H9 (cell line): Measurements from ENCODE around the gene RTL9. TPM values are rescaled to one million over a fixed set of nuclear protein-coding genes. Genes with fewer than 3 reads are reported as not detected.

Source experiments
- DNase-seq: peaks from one replicate; pipeline ENCODE4 v3.0.0-alpha.2; 2017
- H2AFZ ChIP-seq: one replicate; pipeline ENCODE4 v1.6.1; 2013; ENCODE audit warnings: mild to moderate bottlenecking, low read length, control low read depth, moderate library complexity
- H2AK5ac ChIP-seq: 2 replicates; pipeline ENCODE4 v1.6.1; 2013; ENCODE audit warnings: low read length, control low read depth, mixed read lengths; ENCODE audit not compliant: insufficient read length
- H2BK120ac ChIP-seq: one replicate; pipeline ENCODE4 v1.6.1; 2013; ENCODE audit warnings: low read depth, mild to moderate bottlenecking, low read length, control low read depth, inconsistent platforms; ENCODE audit not compliant: poor library complexity, severe bottlenecking
- H2BK12ac ChIP-seq: 2 replicates; pipeline ENCODE4 v1.6.1; 2013; ENCODE audit warnings: low read length, control low read depth, mixed read lengths, low read depth; ENCODE audit not compliant: insufficient read length
- H2BK15ac ChIP-seq: 2 replicates; pipeline ENCODE4 v1.6.1; 2013; ENCODE audit warnings: low read depth, low read length, control low read depth
- H2BK20ac ChIP-seq: one replicate; pipeline ENCODE4 v1.6.1; 2013; ENCODE audit warnings: low read depth, mild to moderate bottlenecking, low read length, control low read depth, inconsistent platforms; ENCODE audit not compliant: poor library complexity, severe bottlenecking
- H2BK5ac ChIP-seq: 2 replicates; pipeline ENCODE4 v1.6.1; 2013; ENCODE audit warnings: low read length, control low read depth, mixed read lengths; ENCODE audit not compliant: insufficient read length
- H3K14ac ChIP-seq: 2 replicates; pipeline ENCODE4 v1.6.1; 2013; ENCODE audit warnings: low read length, control low read depth; ENCODE audit not compliant: insufficient read depth
- H3K18ac ChIP-seq: 2 replicates; pipeline ENCODE4 v1.6.1; 2013; ENCODE audit warnings: low read depth, mild to moderate bottlenecking, mixed read lengths, low read length, control low read depth; ENCODE audit not compliant: insufficient read length
- H3K23ac ChIP-seq: 2 replicates; pipeline ENCODE4 v1.6.1; 2013; ENCODE audit warnings: low read length, control low read depth, mixed read lengths, low read depth; ENCODE audit not compliant: insufficient read length
- H3K23me2 ChIP-seq: 2 replicates; pipeline ENCODE4 v1.6.1; 2013; ENCODE audit warnings: low read depth, mild to moderate bottlenecking, mixed read lengths, low read length, control low read depth; ENCODE audit not compliant: insufficient read length, poor library complexity, severe bottlenecking
- H3K27ac ChIP-seq: 2 replicates; pipeline ENCODE4 v1.5.1; 2013; ENCODE audit warnings: low read length, control low read depth, mixed read lengths, low read depth; ENCODE audit not compliant: insufficient read length
- H3K27me3 ChIP-seq: 2 replicates; pipeline ENCODE4 v1.6.1; 2013; ENCODE audit warnings: low read length, control low read depth, inconsistent platforms; ENCODE audit not compliant: insufficient read depth
- H3K4ac ChIP-seq: 2 replicates; pipeline ENCODE4 v1.6.1; 2013; ENCODE audit warnings: low read depth, mild to moderate bottlenecking, control low read depth, inconsistent platforms, low read length, moderate library complexity
- H3K4me1 ChIP-seq: 2 replicates; pipeline ENCODE4 v1.6.1; 2013; ENCODE audit warnings: low read length, control low read depth, inconsistent platforms; ENCODE audit not compliant: insufficient read depth
- H3K4me2 ChIP-seq: 2 replicates; pipeline ENCODE4 v1.6.1; 2013; ENCODE audit warnings: low read length, control low read depth, mixed read lengths; ENCODE audit not compliant: insufficient read length, insufficient read depth
- H3K56ac ChIP-seq: 2 replicates; pipeline ENCODE4 v1.6.1; 2013; ENCODE audit warnings: low read depth, mild to moderate bottlenecking, mixed read lengths, low read length, control low read depth; ENCODE audit not compliant: insufficient read length
- H3K79me1 ChIP-seq: 2 replicates; pipeline ENCODE4 v1.6.1; 2013; ENCODE audit warnings: low read depth, mild to moderate bottlenecking, moderate library complexity, low read length, control low read depth, inconsistent platforms; ENCODE audit not compliant: insufficient read depth, poor library complexity, severe bottlenecking
- H3K79me2 ChIP-seq: 2 replicates; pipeline ENCODE4 v1.6.1; 2013; ENCODE audit warnings: low read length, control low read depth, inconsistent platforms; ENCODE audit not compliant: insufficient read depth
- H3K9ac ChIP-seq: 2 replicates; pipeline ENCODE4 v1.6.1; 2013; ENCODE audit warnings: low read length, control low read depth, mixed read lengths; ENCODE audit not compliant: insufficient read length; ENCODE audit errors: extremely low read depth
- H3K9me3 ChIP-seq: one replicate; pipeline ENCODE4 v1.6.1; 2013; ENCODE audit warnings: low read depth, low read length, inconsistent platforms; ENCODE audit not compliant: control insufficient read depth
- H3T11ph ChIP-seq: one replicate; pipeline ENCODE4 v1.6.1; 2013; ENCODE audit warnings: mild to moderate bottlenecking, low read length, control low read depth, inconsistent platforms
- H4K20me1 ChIP-seq: one replicate; pipeline ENCODE4 v1.6.1; 2013; ENCODE audit not compliant: control insufficient read depth, insufficient read length, insufficient read depth
- H4K5ac ChIP-seq: 2 replicates; pipeline ENCODE4 v1.6.1; 2013; ENCODE audit warnings: low read depth, mild to moderate bottlenecking, mixed read lengths, low read length, control low read depth; ENCODE audit not compliant: insufficient read length
- H4K8ac ChIP-seq: replicated peaks from 2 replicates; pipeline ENCODE4 v1.6.1; 2013; ENCODE audit warnings: low read length, control low read depth, mixed read lengths, low read depth; ENCODE audit not compliant: insufficient read length
- H4K91ac ChIP-seq: 2 replicates; pipeline ENCODE4 v1.6.1; 2013; ENCODE audit warnings: low read depth, mild to moderate bottlenecking, moderate library complexity, mixed read lengths, low read length, control low read depth; ENCODE audit not compliant: insufficient read length
- H3K27ac Mint-ChIP-seq, 3 experiments: 2 replicates in 2 of 3; 3 replicates in 1 of 3; pipeline ENCODE4 v1.8.0; 2020 to 2021; ENCODE audit warnings: mixed read lengths in 3 of 3, mild to moderate bottlenecking in 1 of 3, moderate library complexity in 1 of 3
- H3K27me3 Mint-ChIP-seq: 2 replicates; pipeline ENCODE4 v1.8.0; 2021; ENCODE audit warnings: low read depth, mild to moderate bottlenecking, moderate library complexity, mixed read lengths
- H3K36me3 Mint-ChIP-seq, 3 experiments: 2 replicates in 2 of 3; 3 replicates in 1 of 3; pipeline ENCODE4 v1.8.0; 2020 to 2021; ENCODE audit warnings: low read depth in 3 of 3, mixed read lengths in 3 of 3; ENCODE audit not compliant: insufficient read depth in 1 of 3
- H3K4me1 Mint-ChIP-seq, 2 experiments: 2 replicates each; pipeline ENCODE4 v1.8.0; 2020; ENCODE audit warnings: mixed read lengths in 2 of 2
- H3K4me3 Mint-ChIP-seq, 2 experiments: 2 replicates in 1 of 2; 3 replicates in 1 of 2; pipeline ENCODE4 v1.8.0; 2020 to 2021; ENCODE audit warnings: mild to moderate bottlenecking in 2 of 2, mixed read lengths in 2 of 2, moderate library complexity in 1 of 2
- H3K9me3 Mint-ChIP-seq, 2 experiments: 2 replicates in 1 of 2; 3 replicates in 1 of 2; pipeline ENCODE4 v1.8.0; 2020; ENCODE audit warnings: mild to moderate bottlenecking in 2 of 2, mixed read lengths in 2 of 2, moderate library complexity in 1 of 2
- CTCF ChIP-seq: fragments of 200-600 bp; sonication (generic); conservative IDR thresholded peaks from 3 replicates; pipeline ENCODE4 v1.8.0; 2021; ENCODE audit warnings: antibody characterized with exemption, mild to moderate bottlenecking
- WGBS: extraction: QIAGEN DNeasy Blood & Tissue Kit; methylation state at CpG from one replicate; pipeline ENCODE4 v1.1.7; 2013; ENCODE audit warnings: missing lambda C conversion rate, low lambda C conversion rate, mixed read lengths; ENCODE audit not compliant: insufficient read length; ENCODE audit errors: extremely low coverage; 5-methylcytosine and 5-hydroxymethylcytosine counted together
- total RNA-seq: library from RNA; stranded (reverse); gene quantifications from 2 replicates; pipeline ENCODE4 v1.2.1, GENCODE V29; 2021

The RTL9 gene
- total RNA-seq, 1 experiment from 2014 or later, result 0.13 TPM

- Histone ChIP-seq H3K23ac (no peak overlapping the region), H3K79me1 (no peaks in the 10 kb centered on the region), H3K27ac (no peak overlapping the region), H3K23me2 (peaks cover 10% of the 10 kb centered on the region), H2AFZ (no peak overlapping the region), H3K56ac (no peak overlapping the region), H2BK5ac (no peak overlapping the region), H3K4ac (no peak overlapping the region; the same call in 1 of the 2 replicates), H3K27me3 (no peaks in the 10 kb centered on the region), H2BK12ac (no peak overlapping the region), H3K4me2 (no peak overlapping the region), H4K8ac (no peak overlapping the region), H3K4me1 (peaks cover 2% of the 10 kb centered on the region; the same call in 1 of the 2 replicates), H3K14ac (no peak overlapping the region), H3T11ph (no peak overlapping the region), H2AK5ac (no peak overlapping the region), H3K18ac (no peak overlapping the region), H3K79me2 (no peaks in the 10 kb centered on the region; the same call in 1 of the 2 replicates), H3K9ac (no peak overlapping the region), H3K9me3 (no peaks in the 10 kb centered on the region), H2BK20ac (no peak overlapping the region), H4K20me1 (no peaks in the 10 kb centered on the region), H2BK120ac (no peak overlapping the region), H4K5ac (no peak overlapping the region), H2BK15ac (no peak overlapping the region), H4K91ac (no peak overlapping the region)
- H3K4me1 Mint-ChIP-seq, result peaks cover 50 to 57% of the 10 kb centered on the region in 2 experiments
- no CpG with 5 or more reads among the region's 3 CpGs for WGBS
- H3K4me3 Mint-ChIP-seq, result no peak overlapping the region
- TF ChIP-seq CTCF, result no peak
- peak overlapping the region in 2 of 3 experiments; percentile 49 to 57; a peak in 3 of 7 replicates for H3K27ac Mint-ChIP-seq
- no peaks in the 10 kb centered on the region for H3K27me3 Mint-ChIP-seq
- no peaks in the 10 kb centered on the region for H3K36me3 Mint-ChIP-seq
- no peak for DNase-seq
- peaks cover 0 to 2% of the 10 kb centered on the region in 2 experiments; a peak in 1 of 5 replicates for H3K9me3 Mint-ChIP-seq
Observed at GRCh38 chrX:110320381-110320987, 38.2 kb upstream of the RTL9 start.
